Endothelial cell of umbilical vein (primary cell): ENCODE data around the gene HOXA10. TPM values are rescaled to one million over a fixed set of nuclear protein-coding genes. Genes with fewer than 3 reads are reported as not detected.

Experiments used
- BruUV-seq: library from RNA; stranded (reverse); fragments of 400-500 nt; replicated peaks from 2 replicates; lab custom pipeline; 2021; lab: Mats Ljungman, UMichigan
- CTCF ChIA-PET: fragments of 300-600, 350-600 bp; sonication (Branson Sonifier 250); formaldehyde crosslinking; loops from one replicate; lab custom pipeline; 2021; ENCODE audit warnings: antibody characterized with exemption, inconsistent platforms; lab: Charles Lee
- POLR2A ChIA-PET: fragments of 300-600, 350-600 bp; sonication (Branson Sonifier 250); formaldehyde crosslinking; loops from one replicate; lab custom pipeline; 2021; ENCODE audit warnings: antibody characterized with exemption, inconsistent platforms; lab: Charles Lee
- DNase-seq: peaks from one replicate; pipeline ENCODE4 v3.0.0-alpha.2; 2011; ENCODE audit warnings: low read depth, low spot score
- FAIRE-seq: peaks from 2 replicates; lab custom pipeline; 2011; peaks lifted over from hg19 to GRCh38; lab: Jason Lieb, UNC
- H2AFZ ChIP-seq: 2 replicates; pipeline ENCODE4 v1.6.0; 2012; ENCODE audit warnings: low read depth, low read length, control low read depth, inconsistent platforms
- H3K27ac ChIP-seq: 2 replicates; pipeline ENCODE4 v1.5.1; 2011; ENCODE audit warnings: low read depth, mild to moderate bottlenecking, control low read depth, low read length, moderate library complexity; ENCODE audit not compliant: insufficient read depth
- H3K27me3 ChIP-seq, 2 experiments: 2 replicates each; pipeline versions ENCODE4 v1.6.0 to v1.6.1; 2011; ENCODE audit warnings: low read length in 2 of 2, mixed read lengths in 1 of 2; ENCODE audit not compliant: control insufficient read depth in 2 of 2, insufficient read depth in 2 of 2
- H3K36me3 ChIP-seq, 2 experiments: 2 replicates in 1 of 2; 3 replicates in 1 of 2; pipeline ENCODE4 v1.5.1; 2011; ENCODE audit warnings: low read length in 2 of 2, mild to moderate bottlenecking in 1 of 2, moderate library complexity in 1 of 2; ENCODE audit not compliant: control insufficient read depth in 2 of 2, insufficient read depth in 2 of 2; ENCODE audit errors: extremely low read depth in 1 of 2
- H3K4me1 ChIP-seq: 3 replicates; pipeline ENCODE4 v1.5.1; 2011; ENCODE audit warnings: mild to moderate bottlenecking, low read length; ENCODE audit not compliant: control insufficient read depth, insufficient read depth; ENCODE audit errors: extremely low read depth
- H3K4me2 ChIP-seq: 2 replicates; pipeline ENCODE4 v1.6.1; 2011; ENCODE audit warnings: low read length, control low read depth, mixed read lengths; ENCODE audit not compliant: insufficient read depth
- H3K4me3 ChIP-seq, 3 experiments: fragments of 200-600 bp in 1 of 3; sonication (generic), shearing (Covaris generic) in 1 of 3; replicated peaks in 1 of 3; 2 replicates each; pipeline ENCODE4 v1.5.1; 2011 to 2016; ENCODE audit warnings: control low read depth in 3 of 3, low read length in 3 of 3, mild to moderate bottlenecking in 2 of 3, inconsistent platforms in 1 of 3, low read depth in 1 of 3, moderate library complexity in 1 of 3; ENCODE audit not compliant: insufficient read depth in 1 of 3
- H3K79me2 ChIP-seq: 2 replicates; pipeline ENCODE4 v1.6.0; 2012; ENCODE audit warnings: low read length, inconsistent platforms; ENCODE audit not compliant: control insufficient read depth, insufficient read depth
- H3K9ac ChIP-seq: replicated peaks from 2 replicates; pipeline ENCODE3; 2011; ENCODE audit warnings: low read length, control low read depth; ENCODE audit not compliant: insufficient read depth; ENCODE audit errors: extremely low read depth
- H3K9me1 ChIP-seq: replicated peaks from 3 replicates; pipeline ENCODE4 v1.6.0; 2011; ENCODE audit warnings: mild to moderate bottlenecking, low read length; ENCODE audit not compliant: control insufficient read depth, insufficient read depth; ENCODE audit errors: extremely low read depth
- H3K9me3 ChIP-seq: replicated peaks from 2 replicates; pipeline ENCODE4 v1.5.1; 2012; ENCODE audit warnings: low read length, inconsistent platforms; ENCODE audit not compliant: control insufficient read depth, insufficient read depth
- H4K20me1 ChIP-seq: replicated peaks from 2 replicates; pipeline ENCODE3; 2011; ENCODE audit warnings: mild to moderate bottlenecking, low read length; ENCODE audit not compliant: control insufficient read depth, insufficient read depth; ENCODE audit errors: extremely low read depth
- EZH2 ChIP-seq: IDR thresholded peaks from 2 replicates; pipeline ENCODE4 v1.6.1; 2012; ENCODE audit warnings: borderline replicate concordance, low read depth, mild to moderate bottlenecking, moderate library complexity, low read length, inconsistent platforms; ENCODE audit not compliant: severe bottlenecking
- FOS ChIP-seq: IDR thresholded peaks from 2 replicates; pipeline ENCODE4 v1.6.1; 2011; ENCODE audit warnings: mild to moderate bottlenecking, low read length, moderate library complexity, borderline replicate concordance; ENCODE audit not compliant: insufficient read depth
- GATA2 ChIP-seq: IDR thresholded peaks from 2 replicates; pipeline ENCODE4 v1.7.0; 2011; ENCODE audit warnings: low read depth, mild to moderate bottlenecking, moderate library complexity, mixed read lengths, low read length; ENCODE audit not compliant: insufficient read length, insufficient read depth
- JUN ChIP-seq: IDR thresholded peaks from 2 replicates; pipeline ENCODE4 v1.6.1; 2011; ENCODE audit warnings: borderline replicate concordance, low read depth; ENCODE audit not compliant: insufficient read length, insufficient read depth
- MYC ChIP-seq: IDR thresholded peaks from one replicate; pipeline ENCODE4 v1.6.1; 2011; ENCODE audit warnings: mild to moderate bottlenecking, low read depth, low read length
- POLR2A ChIP-seq: IDR thresholded peaks from 2 replicates; pipeline ENCODE4 v1.6.1; 2012; ENCODE audit warnings: low read depth, mild to moderate bottlenecking, control low read depth, low read length
- POLR2AphosphoS5 ChIP-seq: IDR thresholded peaks from 2 replicates; pipeline ENCODE4 v1.6.1; 2012; ENCODE audit warnings: low read depth, mild to moderate bottlenecking, control low read depth, low read length, moderate library complexity; ENCODE audit not compliant: insufficient read depth
- dilution Hi-C: fragments of 300-500 bp; cut with MboI; formaldehyde crosslinking; loops from one replicate; pipeline ENCODE4 v1.15.0; 2019; ENCODE audit warnings: low sequenced_read_pairs; ENCODE audit not compliant: extremely low pct_ligation_motif_present
- intact Hi-C: fragments of 100-400 bp; cut with micrococcal nuclease; formaldehyde crosslinking; loops from one replicate; pipeline ENCODE4 v1.10.0; 2022
- polyA plus RNA-seq, 4 experiments: library from polyadenylated mRNA; depleted of rRNA in 3 of 4; stranded (reverse) in 3 of 4; unstranded in 1 of 4; fragments of >200 nt; gene quantifications; 2 replicates each; pipeline versions ENCODE4 v1.2.1 to v1.2.3, GENCODE V29; 2011 to 2012; ENCODE audit warnings: missing spikeins in 1 of 4
- total RNA-seq: library from RNA; stranded (reverse); gene quantifications from 2 replicates; pipeline ENCODE4 v1.2.3, GENCODE V29; 2021
- TF ChIP-seq, protein P1 (sequence below): IDR thresholded peaks from 2 replicates; pipeline ENCODE4 v1.6.1; 2011; ENCODE audit not compliant: insufficient read depth, insufficient read length
- TF ChIP-seq, protein P2 (sequence below), 2 donors: IDR thresholded peaks; 1 replicate in 1 of 2; 2 replicates in 1 of 2; pipeline ENCODE4 v1.5.1; 2011; ENCODE audit warnings: low read length in 2 of 2, mild to moderate bottlenecking in 2 of 2, moderate library complexity in 2 of 2, control low read depth in 1 of 2, inconsistent platforms in 1 of 2, low read depth in 1 of 2; ENCODE audit not compliant: insufficient read depth in 1 of 2; ENCODE audit errors: extremely low read depth in 1 of 2

HOXA10 gene
- total and polyA plus RNA-seq, 2 donors (not counting 3 experiments of a cell fraction or from before 2014, with no cell fraction given): 24.4 to 30.3 TPM

GRCh38 chr7:27142580-27143022 lies 31.5 kb downstream of the HOXA10 start:
- dilution Hi-C loops (no loop called here), intact Hi-C loops (loop anchor here (1.0 to 5.0 kb wide), 6 partner anchors 19 to 1286 kb away; no protein-coding TSS in a partner anchor)
- H3K4me1 ChIP-seq: peaks cover 76% of the 10 kb centered on the region
- H3K9me3 ChIP-seq: no peaks in the 10 kb centered on the region
- H3K36me3 ChIP-seq: peaks cover 0 to 19% of the 10 kb centered on the region in 2 experiments
- no TSS peak for BruUV-seq
- peaks cover 99% of the 10 kb centered on the region for H3K79me2 ChIP-seq
- TF ChIP-seq, protein P1, sequence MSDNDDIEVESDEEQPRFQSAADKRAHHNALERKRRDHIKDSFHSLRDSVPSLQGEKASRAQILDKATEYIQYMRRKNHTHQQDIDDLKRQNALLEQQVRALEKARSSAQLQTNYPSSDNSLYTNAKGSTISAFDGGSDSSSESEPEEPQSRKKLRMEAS: no peak
- TF ChIP-seq JUN (no peak), MYC (no peak), EZH2 (no peak), FOS (no peak), POLR2A (no peak), GATA2 (no peak), POLR2AphosphoS5 (no peak)
- TF ChIP-seq, protein P2, sequence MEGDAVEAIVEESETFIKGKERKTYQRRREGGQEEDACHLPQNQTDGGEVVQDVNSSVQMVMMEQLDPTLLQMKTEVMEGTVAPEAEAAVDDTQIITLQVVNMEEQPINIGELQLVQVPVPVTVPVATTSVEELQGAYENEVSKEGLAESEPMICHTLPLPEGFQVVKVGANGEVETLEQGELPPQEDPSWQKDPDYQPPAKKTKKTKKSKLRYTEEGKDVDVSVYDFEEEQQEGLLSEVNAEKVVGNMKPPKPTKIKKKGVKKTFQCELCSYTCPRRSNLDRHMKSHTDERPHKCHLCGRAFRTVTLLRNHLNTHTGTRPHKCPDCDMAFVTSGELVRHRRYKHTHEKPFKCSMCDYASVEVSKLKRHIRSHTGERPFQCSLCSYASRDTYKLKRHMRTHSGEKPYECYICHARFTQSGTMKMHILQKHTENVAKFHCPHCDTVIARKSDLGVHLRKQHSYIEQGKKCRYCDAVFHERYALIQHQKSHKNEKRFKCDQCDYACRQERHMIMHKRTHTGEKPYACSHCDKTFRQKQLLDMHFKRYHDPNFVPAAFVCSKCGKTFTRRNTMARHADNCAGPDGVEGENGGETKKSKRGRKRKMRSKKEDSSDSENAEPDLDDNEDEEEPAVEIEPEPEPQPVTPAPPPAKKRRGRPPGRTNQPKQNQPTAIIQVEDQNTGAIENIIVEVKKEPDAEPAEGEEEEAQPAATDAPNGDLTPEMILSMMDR (IDR thresholded peaks at IDR 0.05; ENCODE audit: extremely low read depth in 1 of 2, insufficient read depth in 1 of 2, low read depth in 1 of 2, low read length in 2 of 2): no peak
- no peaks in the 10 kb centered on the region for H3K9me1 ChIP-seq
- H2AFZ ChIP-seq: no peak overlapping the region
- no peaks in the 10 kb centered on the region for H4K20me1 ChIP-seq
- FAIRE-seq (no peak), DNase-seq (no peak)
- H3K4me2 ChIP-seq: peak overlapping the region; percentile 92
- CTCF ChIA-PET: interaction anchor here (0.9 to 7.0 kb wide), 17 partner anchors 10 to 773 kb away, joined by 3 to 72 read pairs (median 11); partner anchors contain the start of genes HOXA3, HOXA4 and HOXA7
- H3K27ac ChIP-seq: peak overlapping the region; percentile 82
- H3K27me3 ChIP-seq: no peaks in the 10 kb centered on the region
- H3K9ac ChIP-seq: peak overlapping the region; percentile 84
- peak overlapping the region; percentile 29 to 84 (median 65) for H3K4me3 ChIP-seq
- POLR2A ChIA-PET: interaction anchor here (1.5 kb wide), 1 partner anchor 44 kb away, joined by 3 read pairs; no protein-coding TSS in a partner anchor
